Activated CD4-positive, alpha-beta T cell treated with anti-CD3 and anti-CD28 coated beads, Interleukin-2, amount 50 U/mL, for 4 hours (primary cell): ENCODE measurements around the gene NRG4.
"Not testable (repeated sequence)": the region's sequence is repeated elsewhere in the genome, so short reads cannot be mapped to it uniquely, and the experiment has no call there.

Source experiments
- DNase-seq, 2 experiments: peaks; one replicate each; pipeline ENCODE4 v3.0.0-alpha.2; 2020

The NRG4 gene

DNA sequence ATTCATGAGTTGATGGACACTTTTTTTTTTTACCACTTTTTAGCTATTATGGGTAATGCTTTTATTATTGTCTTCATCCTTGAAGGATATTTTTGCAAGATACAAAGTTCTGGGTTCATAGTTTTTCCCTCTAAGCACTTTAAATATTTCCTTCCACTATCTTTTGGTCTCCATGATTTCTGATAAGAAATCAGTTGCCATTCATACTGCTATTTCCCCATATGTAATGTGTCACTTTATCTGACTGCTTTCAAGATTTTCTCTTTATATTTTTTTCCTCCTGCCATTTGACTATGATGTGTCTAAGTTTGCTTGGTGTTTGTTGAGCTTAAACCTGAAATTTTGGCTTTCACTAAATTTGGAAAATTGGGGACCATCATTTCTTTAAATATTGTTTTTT, 19.3 kb downstream of the NRG4 start:
- DNase-seq = no peak

DNA sequence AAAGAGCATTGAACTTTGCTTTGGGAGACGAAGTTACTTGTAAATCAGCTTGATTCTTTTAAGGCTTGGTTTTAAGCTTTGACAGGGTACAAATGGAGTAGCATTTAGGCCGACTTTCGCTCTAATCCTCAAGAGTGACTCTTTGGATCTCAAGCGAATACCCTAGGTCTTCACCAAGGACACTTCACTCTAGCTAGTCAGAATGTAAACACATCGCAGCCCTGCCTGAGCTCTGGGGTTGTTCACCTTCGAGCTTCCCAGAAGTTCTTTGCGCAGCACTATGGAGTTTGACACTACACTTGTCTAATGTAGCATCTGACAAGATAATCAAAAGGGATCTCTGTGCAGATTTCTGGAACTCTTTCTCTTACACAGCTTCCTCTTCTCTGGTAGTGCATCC, 22.3 kb downstream of the NRG4 start:
- no peak for DNase-seq

DNA sequence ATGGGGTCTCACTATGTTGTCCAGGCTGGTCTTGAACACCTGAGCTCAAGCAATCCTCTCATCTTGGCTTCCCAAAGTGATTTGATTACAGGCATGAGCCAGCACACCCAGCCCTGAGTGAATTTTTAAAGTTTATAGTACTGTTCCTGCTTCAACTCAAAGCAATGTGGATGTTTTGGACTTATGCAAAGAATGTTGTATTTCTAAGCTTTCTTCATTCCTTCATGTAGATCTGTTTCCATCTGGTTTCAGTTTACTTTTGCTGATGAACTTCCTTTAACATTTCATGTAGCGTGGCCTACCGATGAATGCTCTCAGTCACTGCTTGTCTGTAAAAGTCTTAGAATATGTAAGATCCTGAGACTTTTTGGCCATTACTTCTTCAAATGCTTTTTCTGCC, 23.2 kb downstream of the NRG4 start:
- no peak for DNase-seq

DNA sequence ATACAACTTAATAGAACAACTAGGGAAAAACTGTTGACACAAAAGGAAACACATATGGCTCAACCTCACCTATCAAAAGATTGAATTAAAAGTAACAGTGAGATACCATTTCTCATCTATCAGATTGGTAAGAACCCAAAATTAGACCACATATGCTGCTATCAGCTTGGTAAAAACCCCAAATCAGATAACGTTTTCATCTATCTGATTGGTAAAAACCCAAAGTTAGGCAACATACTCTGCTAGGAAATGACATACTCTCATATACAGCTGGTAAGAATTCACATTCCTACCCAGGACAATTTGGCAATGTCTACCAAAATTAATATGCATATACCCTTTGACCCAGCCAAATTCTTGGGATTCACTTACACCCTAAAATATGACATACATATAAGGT, 26.3 kb downstream of the NRG4 start:
- DNase-seq = no peak

DNA sequence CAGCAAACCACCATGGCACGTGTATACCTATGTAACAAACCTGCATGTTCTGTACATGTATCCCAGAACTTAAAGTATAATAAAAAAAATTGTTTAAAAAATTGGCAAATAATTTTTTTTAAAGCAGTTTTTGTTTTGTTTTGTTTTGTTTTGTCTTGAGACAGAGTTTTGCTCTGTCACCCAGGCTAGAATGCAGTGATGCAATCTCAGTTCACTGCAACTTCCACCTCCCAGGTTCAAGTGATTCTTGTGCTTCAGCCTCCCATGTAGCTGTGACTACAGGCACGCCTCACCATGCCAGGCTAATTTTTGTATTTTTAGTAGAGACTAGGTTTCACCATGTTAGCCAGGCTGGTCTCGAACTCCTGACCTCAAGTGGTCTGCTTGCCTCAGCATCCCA, 27.5 kb downstream of the NRG4 start:
- DNase-seq = not testable (repeated sequence)

DNA sequence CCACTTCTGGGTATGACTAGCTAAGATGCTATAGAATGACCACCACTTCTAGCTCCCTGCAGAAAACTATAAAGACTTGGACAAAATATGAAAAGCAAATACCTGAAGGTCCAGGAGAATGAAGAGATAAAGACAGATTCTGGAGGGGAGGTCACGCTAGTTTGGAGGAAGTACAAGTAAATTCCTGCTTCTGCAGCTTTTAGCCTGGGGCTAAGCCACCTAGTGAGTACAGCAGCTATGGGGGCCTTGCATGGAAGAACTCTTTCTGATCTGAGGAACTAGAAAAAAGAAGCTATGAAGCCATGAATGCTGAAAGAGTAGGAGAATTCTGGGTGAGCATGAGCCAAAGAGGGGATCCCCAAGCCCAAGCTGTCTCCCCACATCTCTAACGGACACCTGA, 29.8 kb downstream of the NRG4 start:
- DNase-seq = no peak

DNA sequence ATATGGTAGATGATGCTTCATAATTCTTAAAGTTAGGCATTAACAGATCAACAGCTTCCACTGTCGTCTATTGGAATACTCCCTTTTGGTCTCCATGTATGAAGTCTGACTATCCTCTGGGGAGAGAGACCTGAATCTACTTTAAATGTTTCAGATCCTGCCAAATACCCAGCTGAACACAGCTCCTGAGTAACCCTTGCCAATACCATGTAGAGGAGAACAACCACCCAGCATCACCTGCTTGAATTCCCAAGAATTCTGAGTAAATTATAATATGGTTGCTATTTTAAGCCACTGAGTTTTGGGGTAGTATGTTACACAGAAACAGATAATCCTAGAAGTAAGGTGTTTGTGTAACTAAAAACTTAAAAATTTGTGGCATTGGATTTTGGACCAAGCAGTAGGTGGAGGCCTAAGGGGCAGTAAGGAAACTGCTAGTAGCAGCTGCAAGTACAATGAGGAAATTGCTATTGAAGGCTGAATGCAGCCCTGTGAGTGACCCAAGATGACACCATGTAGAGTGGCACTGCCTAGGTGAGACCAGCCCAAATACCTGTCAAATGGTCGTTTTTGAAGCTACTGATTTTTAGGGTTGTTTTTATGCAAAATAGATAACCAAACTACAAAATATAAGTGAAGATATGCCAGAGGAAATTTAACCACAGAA, 30.9 kb downstream of the NRG4 start:
- DNase-seq = no peak

DNA sequence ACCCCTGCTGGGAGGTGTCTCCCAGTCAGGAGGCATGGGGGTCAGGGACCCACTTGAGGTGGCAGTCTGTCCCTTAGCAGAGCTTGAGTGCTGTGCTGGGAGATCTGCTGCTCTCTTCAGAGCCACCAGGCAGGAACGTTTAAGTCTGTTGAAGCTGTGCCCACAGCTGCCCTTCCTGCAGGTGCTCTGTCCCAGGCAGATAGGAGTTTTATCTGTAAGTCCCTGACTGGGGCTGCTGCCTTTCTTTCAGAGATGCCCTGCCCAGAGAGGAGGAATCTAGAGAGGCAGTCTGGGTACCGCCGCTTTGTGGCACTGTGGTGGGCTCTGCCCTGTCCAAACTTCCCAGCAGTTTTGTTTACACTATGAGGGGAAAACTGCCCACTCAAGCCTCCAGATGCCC, 35.5 kb downstream of the NRG4 start:
- DNase-seq = not testable (repeated sequence)

DNA sequence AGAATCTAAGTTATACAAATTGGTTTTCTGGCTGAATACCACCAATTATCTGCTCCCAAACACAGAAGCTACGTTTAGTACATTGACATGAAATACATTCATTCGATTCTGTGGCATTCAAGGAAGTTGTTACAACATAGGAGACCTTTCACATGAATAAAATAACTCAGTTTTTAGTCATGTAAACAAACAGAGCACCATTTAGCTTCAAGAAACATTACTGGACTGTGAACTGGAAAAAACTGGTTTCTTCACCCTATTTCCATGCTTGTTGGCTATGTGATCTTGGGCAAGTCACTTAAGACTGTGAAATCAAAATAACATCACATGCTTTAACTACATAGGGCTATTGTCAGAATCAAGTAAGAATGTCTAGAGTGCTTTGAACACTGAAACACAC, 46.2 kb downstream of the NRG4 start:
- no peak for DNase-seq

DNA sequence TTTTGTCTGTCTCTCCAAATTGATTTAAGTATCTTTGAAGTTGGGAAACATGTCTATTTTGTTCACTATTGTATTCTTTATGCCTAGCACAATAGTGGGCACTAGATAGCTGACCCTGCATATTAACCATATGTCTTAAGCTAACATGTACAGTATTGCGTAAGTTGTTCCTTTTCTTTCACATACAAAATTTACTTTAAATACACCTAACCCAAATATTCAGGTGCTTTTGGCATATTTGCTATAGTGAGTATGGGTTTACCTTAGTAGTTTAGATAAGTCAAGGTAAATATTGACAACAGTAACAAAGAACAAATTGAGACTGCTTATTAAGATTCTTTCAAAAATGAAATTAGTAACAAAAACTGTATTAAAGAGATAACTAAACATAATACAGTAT, 50.9 kb downstream of the NRG4 start:
- no peak for DNase-seq

DNA sequence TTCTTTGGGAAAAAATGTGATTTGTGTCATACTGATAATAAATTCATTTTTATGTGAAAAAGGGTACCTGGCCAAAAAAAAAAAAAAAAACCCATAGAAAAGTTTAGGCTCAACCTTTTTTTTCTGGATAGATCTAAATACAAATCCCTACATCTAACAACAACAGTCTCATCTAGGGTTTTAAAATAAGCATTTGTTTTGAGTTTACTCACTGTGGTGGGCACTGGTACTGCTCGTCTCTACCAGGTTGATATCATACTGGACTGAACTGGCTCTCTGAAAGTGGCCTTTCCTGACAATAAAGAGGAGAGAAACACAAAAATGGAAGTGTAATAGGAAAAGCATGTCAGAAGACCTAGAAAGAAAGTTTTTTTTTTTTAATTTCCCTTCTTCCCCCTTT, 56.5 kb downstream of the NRG4 start:
- DNase-seq = no peak

DNA sequence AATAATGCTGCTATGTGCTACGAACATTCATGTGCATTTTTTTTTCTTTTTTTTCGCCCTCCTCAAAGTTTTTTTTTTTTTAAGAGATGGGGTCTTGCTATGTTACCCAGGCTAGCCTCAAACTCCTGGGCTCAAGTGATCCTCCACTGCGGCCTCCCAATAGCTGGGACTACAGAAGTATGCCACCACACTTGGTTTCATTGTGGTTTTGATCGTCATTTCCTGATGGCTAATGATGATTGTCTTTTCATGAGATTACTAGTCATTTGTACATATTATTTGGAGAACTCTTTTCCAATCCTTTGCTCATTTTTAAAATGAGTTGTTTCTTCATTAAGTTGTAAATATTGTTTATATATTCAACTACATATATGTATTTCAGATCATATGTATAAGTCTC, 59.7 kb downstream of the NRG4 start:
- no peak for DNase-seq

DNA sequence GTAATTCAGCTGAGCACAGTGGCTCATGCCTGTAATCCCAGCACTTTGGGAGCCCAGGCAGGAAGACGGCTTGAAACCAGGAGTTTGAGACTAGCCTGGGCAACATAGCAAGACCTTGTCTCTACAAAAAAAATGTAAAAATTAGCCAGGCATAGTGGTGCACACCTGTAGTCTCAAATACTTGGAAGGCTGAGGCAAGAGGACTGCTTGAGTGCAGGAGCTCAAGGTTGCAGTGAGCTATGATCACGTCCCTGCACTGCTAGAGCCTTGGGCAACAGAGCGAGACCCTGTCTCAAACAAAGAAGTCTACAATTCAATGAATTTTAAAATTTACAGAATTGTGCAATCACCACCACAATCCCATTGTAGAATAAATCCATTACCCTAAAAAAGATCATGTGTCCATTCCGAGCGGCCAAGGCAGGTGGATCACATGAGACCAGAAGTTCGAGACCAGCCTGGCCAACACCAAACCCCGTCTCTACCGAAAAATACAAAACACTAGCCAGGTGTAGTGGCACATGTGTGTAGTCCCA, 63.4 kb downstream of the NRG4 start:
- DNase-seq = no peak

DNA sequence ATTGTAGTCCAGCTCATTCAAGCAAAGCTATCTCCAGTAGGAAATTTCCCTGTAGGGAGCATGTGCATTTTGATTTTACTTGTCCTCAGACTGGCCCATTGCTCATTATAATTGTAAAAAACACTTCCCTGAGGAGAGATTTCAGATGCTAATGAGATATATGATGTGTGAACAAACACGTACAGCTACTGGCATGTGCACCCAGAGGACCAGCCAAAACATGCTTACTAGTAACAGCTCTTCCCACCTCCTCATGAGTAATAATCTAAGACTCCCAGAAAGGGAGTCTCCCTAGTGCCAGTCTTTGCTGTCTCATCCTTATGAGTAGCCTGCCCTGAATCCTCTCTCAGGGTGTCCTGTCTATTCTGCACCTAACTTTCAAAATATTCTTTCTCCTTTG, 65.1 kb downstream of the NRG4 start:
- DNase-seq = no peak

DNA sequence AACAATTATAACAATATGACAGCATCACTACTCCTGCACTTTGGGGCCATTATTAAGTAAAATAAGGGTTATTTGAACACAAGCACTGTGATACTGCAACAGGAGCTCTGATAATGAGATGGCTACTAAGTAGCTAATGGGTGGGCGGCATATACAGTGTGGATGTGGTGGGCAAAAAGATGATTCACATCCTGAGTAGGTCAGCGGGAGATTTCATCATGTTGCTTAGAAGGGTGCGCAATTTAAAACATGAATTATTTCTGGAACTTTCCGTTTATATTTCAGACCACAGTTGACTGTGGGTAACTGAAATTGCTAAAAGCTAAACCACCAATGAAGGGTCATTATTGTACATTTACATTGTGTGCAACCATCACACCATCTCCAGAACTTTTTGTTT, 66.3 kb downstream of the NRG4 start:
- DNase-seq = no peak

DNA sequence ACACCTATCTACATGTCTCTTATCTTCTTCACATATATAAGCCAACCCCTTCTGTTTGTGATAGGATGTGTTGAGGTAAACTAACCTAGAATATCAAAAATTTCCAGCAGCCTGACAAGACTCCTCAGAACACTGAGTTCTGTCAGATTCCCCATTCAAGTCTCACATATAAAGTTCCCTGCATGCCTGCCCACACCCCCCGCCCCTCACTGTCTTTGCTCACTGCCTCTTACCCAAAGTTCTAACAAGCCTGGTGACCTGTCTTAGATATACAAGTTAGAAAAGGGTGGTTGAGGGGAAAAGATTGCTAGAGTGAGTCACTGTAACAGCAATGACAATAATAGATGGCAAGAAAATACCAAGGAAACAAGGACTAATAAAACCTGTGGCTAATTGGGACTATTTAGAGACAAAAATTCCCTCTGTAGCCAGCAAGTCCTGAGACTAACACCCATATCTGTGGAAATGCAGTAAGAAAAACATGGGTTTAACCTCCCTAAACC, 68.5 kb downstream of the NRG4 start:
- no peak for DNase-seq

DNA sequence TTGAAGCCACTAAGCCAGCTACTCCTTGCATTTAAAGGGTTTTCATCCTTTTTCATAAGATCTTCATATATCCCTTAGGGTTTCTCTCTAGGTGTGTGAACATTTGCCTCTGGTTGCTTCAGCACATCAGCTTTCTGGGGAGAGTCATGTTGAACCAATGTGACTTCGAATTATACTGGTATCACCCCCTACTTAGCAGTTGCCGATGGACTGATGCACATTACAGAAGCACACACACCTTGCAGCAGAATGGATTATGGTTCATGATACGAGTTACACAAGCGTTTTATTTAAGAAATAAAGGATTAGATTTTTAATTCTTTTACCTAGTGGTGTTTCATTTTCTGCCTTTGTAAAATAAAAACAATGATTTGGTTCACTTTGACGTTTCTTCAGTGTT, 69.0 kb downstream of the NRG4 start:
- no peak for DNase-seq

DNA sequence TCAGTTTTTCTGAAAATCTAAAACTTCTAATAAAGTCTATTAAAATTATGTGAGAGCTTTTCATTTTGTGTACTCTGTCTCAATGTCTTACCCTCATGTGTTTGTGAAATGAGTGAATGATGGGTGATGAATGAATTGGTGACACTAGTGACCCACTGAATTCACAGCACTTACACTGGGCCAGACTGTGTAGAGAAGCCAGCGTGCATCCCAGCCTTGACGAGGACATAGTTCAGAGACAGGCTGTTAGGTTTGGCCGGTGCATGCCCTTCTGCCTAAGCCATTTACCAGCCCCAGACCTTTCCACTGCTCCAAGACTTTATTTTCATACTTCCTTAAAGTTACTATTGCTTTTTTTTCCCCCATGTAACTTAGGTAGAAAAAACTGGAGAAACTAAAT, 69.8 kb downstream of the NRG4 start:
- DNase-seq = no peak

DNA sequence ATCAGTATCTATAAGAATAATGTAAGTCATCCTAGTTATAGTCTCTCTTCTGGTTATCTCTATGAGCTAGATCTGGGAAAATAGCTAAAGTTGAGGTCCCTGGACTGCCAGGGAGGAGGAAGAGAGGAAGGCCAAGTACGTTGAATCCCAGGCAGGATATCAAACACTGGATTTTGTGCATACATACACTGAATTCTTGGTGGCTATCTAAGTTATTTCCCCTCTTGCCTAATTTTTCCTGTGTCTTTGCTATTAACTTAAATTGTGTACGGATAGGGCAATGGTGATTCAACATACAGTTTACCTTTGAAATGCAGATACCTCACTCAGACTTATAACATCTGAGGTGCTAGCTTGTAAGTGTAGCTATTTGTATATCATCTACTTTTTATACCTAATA, 81.4 kb downstream of the NRG4 start:
- DNase-seq = no peak

DNA sequence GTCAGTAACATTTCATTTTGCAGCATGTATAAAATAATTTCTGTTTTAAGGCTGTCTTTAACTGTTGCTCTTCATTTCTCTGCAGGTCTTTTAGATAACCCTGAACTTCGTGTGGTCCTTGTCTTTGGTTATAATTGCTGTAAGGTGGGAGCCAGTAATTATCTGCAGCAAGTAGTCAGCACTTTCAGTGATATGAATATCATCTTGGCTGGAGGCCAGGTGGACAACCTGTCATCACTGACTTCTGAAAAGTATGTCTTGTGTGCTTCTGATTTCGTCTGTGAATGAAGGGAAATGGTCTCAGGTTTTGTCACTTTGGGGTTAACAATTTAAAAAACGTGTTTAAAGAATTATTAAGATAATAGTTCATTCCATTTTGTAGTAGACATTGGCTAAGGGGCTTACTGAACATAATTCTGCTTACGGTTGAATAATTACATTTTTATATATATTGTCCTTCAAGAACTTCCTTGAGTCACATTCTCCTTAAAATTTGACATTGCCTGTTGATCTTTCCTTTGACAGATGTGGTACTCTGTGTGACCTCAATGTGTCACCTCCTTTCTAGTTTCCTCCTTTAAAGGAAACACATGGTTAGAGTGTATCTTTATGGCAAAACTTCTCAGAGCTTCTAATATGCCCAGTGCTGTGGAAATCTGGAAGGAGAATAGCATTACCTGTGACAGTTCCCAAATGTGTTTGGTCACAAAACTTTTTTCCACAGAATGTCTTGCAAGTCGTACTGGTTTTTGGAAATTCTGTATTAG, 82.2 kb downstream of the NRG4 start:
- no peak for DNase-seq

DNA sequence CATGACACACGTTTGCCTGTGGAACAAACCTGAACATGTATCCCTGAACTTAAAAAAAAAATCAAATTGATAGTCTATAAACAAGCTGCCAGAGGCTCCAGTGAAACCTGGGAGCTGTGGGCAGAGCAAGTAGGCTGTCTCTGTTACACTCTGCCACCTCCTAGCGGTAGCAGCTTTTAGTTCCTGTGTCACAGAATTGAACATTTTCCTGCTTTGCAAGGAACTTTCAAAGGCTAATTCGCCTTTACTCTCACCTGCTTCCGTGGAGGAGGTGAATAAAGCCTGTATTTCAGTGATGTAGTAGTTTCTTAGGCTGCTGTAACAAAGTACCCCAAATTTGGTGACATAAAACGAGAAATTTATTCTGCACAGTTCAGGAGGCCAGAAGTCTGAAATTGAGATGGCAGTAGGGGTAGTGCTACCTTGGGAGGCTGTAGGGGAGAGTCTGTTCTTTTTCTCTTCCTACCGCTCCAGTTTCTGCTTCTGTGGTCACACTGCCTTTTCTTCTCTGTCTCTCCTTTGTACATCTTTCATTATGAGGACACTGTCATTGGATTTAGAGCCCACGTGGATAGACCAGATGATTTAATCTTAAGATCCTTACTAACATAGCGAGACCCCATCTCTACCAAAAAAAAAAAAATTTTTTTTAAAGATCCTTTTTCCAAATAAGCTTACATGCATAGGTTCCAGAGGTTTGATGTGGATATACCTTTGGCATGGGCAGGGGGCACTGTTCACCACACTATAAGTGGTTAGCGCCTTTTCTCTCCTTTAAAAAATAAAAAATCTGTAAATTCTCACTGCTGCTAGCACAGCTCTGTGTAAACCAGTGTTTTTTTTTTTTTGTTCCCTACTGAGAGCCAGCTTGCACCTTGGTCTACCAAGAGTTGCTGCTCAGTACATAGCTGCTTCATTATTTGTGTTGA, 83.3 kb downstream of the NRG4 start:
- no peak for DNase-seq

DNA sequence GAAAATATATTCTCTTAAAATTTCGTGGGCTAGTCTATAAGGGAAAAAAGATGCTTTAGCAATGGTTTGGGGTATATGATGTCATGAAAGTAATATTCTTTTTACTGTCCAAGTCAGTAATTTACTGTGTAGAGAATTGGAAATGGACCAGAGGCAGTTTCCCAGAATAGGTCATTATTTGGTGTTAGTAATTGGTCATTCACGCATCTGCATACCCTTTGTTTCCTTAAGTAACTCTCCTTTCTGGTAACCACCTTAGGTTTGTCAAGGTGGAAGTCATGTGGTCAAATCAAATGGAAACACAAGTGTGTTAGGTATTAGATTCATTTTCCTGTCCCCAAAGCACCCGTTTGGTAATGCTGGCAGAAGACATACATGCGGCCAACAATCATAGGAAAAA, 84.6 kb downstream of the NRG4 start:
- DNase-seq = no peak

DNA sequence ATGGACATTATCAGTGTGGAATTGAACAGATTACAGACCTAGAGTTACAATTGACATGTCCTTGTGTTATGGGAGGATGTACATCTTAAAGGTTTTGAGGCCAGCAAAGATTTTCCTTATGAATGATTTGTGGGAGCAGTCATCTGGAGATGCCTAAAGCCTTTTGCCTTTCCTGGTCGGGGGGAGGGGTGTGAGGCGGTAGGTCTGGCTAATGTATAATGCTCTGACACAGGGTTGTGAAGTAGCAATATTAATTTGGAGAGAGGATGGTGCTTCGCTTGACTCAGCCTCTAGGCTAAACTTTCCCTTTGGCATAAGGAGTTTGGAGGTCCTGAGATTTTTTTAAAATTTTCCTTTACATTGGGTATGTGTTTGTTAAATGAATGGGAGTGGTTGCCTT, 85.3 kb downstream of the NRG4 start:
- no peak for DNase-seq
